Omental fat pad (tissue), 4 donors: ENCODE results near the gene LRRC8B. TPM values are rescaled to one million over a fixed set of nuclear protein-coding genes. Genes with fewer than 3 reads are reported as not detected.

ENCODE experiments used
- ATAC-seq: fragments of 150-250 bp; one replicate; pipeline ENCODE4 v1.9.1; 2016; ENCODE audit warnings: mild to moderate bottlenecking, moderate library complexity; ENCODE audit not compliant: low FRiP score
- DNase-seq: peaks from one replicate; pipeline ENCODE4 v3.0.0-alpha.2; 2019; ENCODE audit warnings: low spot score
- CTCF ChIP-seq, 3 donors: fragments of 450-650 bp; IDR thresholded peaks; one replicate each; pipeline ENCODE4 v1.5.1; 2016 to 2017; ENCODE audit warnings: antibody characterized with exemption in 3 of 3, mild to moderate bottlenecking in 3 of 3, moderate library complexity in 2 of 3
- total RNA-seq, 4 donors: library from RNA; depleted of rRNA; stranded (reverse); fragments of >200 nt; gene quantifications; one replicate each; pipeline ENCODE4 v1.1.0, GENCODE V29; 2016

LRRC8B gene
- total RNA-seq, 4 donors from 2014 or later: 5.7 to 30.3 (median 10.7) TPM

- DNase-seq (no peak), ATAC-seq (no peak)
- no peak for TF ChIP-seq CTCF (IDR thresholded peaks at IDR 0.05)
Measured at GRCh38 chr1:89615676-89616598, 91.3 kb downstream of the LRRC8B start.

GRCh38 chr1:89616844-89617627 lies 92.4 kb downstream of the LRRC8B start:
- no peak for ATAC-seq
- no peak for TF ChIP-seq CTCF (IDR thresholded peaks at IDR 0.05)
- DNase-seq: no peak

GRCh38 chr1:89620664-89621063 lies 96.0 kb downstream of the LRRC8B start:
- ATAC-seq: no peak
- TF ChIP-seq CTCF (IDR thresholded peaks at IDR 0.05): no peak
- DNase-seq: no peak

GRCh38 chr1:89622895-89623294 lies 98.3 kb downstream of the LRRC8B start:
- ATAC-seq: no peak
- no peak for DNase-seq
- TF ChIP-seq CTCF (IDR thresholded peaks at IDR 0.05): no peak

GRCh38 chr1:89624314-89624713 lies 99.7 kb downstream of the LRRC8B start:
- ATAC-seq: no peak
- no peak for DNase-seq
- no peak for TF ChIP-seq CTCF (IDR thresholded peaks at IDR 0.05)

GRCh38 chr1:89624715-89625323 lies 100.2 kb downstream of the LRRC8B start:
- TF ChIP-seq CTCF (IDR thresholded peaks at IDR 0.05): no peak
- no peak for ATAC-seq
- no peak for DNase-seq
